WTC11 (cell line): ENCODE results near the gene LTBP1.

Experiments
- ATF2 ChIP-seq: sonication (generic); formaldehyde crosslinking; IDR thresholded peaks from 2 replicates; pipeline ENCODE4 v1.8.1; 2022; ENCODE audit warnings: low read depth, missing genetic modification reagents, borderline replicate concordance
- CREM ChIP-seq: sonication (generic); formaldehyde crosslinking; IDR thresholded peaks from 2 replicates; pipeline ENCODE4 v1.8.1; 2022; ENCODE audit warnings: mild to moderate bottlenecking, missing genetic modification reagents, moderate library complexity
- CTCF ChIP-seq: fragments of 200-600 bp; IDR thresholded peaks from 2 replicates; pipeline ENCODE4 v1.8.0; 2022; ENCODE audit warnings: antibody characterized with exemption
- ESRRA ChIP-seq: sonication (generic); formaldehyde crosslinking; IDR thresholded peaks from 2 replicates; pipeline ENCODE4 v1.8.1; 2022; ENCODE audit warnings: mild to moderate bottlenecking, missing genetic modification reagents, borderline replicate concordance
- FOXK1 ChIP-seq: sonication (generic); formaldehyde crosslinking; IDR thresholded peaks from 2 replicates; pipeline ENCODE4 v1.8.0; 2022; ENCODE audit warnings: mild to moderate bottlenecking, moderate library complexity, missing genetic modification reagents
- NFYB ChIP-seq: sonication (generic); formaldehyde crosslinking; conservative IDR thresholded peaks from 2 replicates; pipeline ENCODE4 v1.8.0; 2022; ENCODE audit warnings: low read depth, missing genetic modification reagents
- NR1H2 ChIP-seq: sonication (generic); formaldehyde crosslinking; IDR thresholded peaks from 2 replicates; pipeline ENCODE4 v1.9.0; 2021; ENCODE audit warnings: mild to moderate bottlenecking, moderate library complexity, missing genetic modification reagents
- PRDM15 ChIP-seq: sonication (generic); formaldehyde crosslinking; IDR thresholded peaks from 2 replicates; pipeline ENCODE4 v1.8.0; 2022; ENCODE audit warnings: missing genetic modification reagents
- SP1 ChIP-seq: sonication (generic); formaldehyde crosslinking; conservative IDR thresholded peaks from 2 replicates; pipeline ENCODE4 v1.8.1; 2022; ENCODE audit warnings: missing genetic modification reagents
- TEAD1 ChIP-seq: sonication (generic); formaldehyde crosslinking; IDR thresholded peaks from 2 replicates; pipeline ENCODE4 v1.8.0; 2022; ENCODE audit warnings: mild to moderate bottlenecking, missing genetic modification reagents
- USF1 ChIP-seq: sonication (generic); formaldehyde crosslinking; IDR thresholded peaks from 2 replicates; pipeline ENCODE4 v1.8.0; 2022; ENCODE audit warnings: mild to moderate bottlenecking, missing genetic modification reagents
- ZNF121 ChIP-seq: sonication (generic); formaldehyde crosslinking; IDR thresholded peaks from 2 replicates; pipeline ENCODE4 v1.8.0; 2023; ENCODE audit warnings: missing genetic modification reagents
- ZNF219 ChIP-seq: sonication (generic); formaldehyde crosslinking; IDR thresholded peaks from 2 replicates; pipeline ENCODE4 v1.8.0; 2023; ENCODE audit warnings: missing genetic modification reagents, mild to moderate bottlenecking, borderline replicate concordance
- ZNF423 ChIP-seq: fragments of 250-450 bp; sonication (Bioruptor Pico); IDR thresholded peaks from 2 replicates; pipeline ENCODE4 v2.1.2; 2022; ENCODE audit warnings: mild to moderate bottlenecking, moderate library complexity

GRCh38 chr2:33038230-33038629 is 91.5 kb downstream of the LTBP1 start:
- TF ChIP-seq CTCF (no peak), FOXK1 (CRISPR knock-in tag) (no peak), ZNF423 (CRISPR knock-in tag) (no peak), PRDM15 (CRISPR knock-in tag) (no peak), TEAD1 (CRISPR knock-in tag) (no peak), CREM (CRISPR knock-in tag) (no peak), USF1 (CRISPR knock-in tag) (no peak), ESRRA (no peak), NFYB (CRISPR knock-in tag) (no peak), ZNF219 (CRISPR knock-in tag) (no peak), ZNF121 (no peak), SP1 (CRISPR knock-in tag) (no peak), NR1H2 (CRISPR knock-in tag) (no peak), ATF2 (CRISPR knock-in tag) (no peak)
